Progenitor cell of endocrine pancreas (in vitro differentiated cells): ENCODE data around the gene RAP1GAP2. TPM values are rescaled to one million over a fixed set of nuclear protein-coding genes. Genes with fewer than 3 reads are reported as not detected.

Experiments used
- DNase-seq: peaks from one replicate; pipeline ENCODE4 v3.0.0; 2021; ENCODE audit warnings: low spot score; ENCODE audit not compliant: unreplicated experiment
- H3K27ac Mint-ChIP-seq: 2 replicates; pipeline ENCODE4 v1.8.0; 2021; ENCODE audit warnings: mild to moderate bottlenecking, moderate library complexity, mixed read lengths
- H3K27me3 Mint-ChIP-seq: 2 replicates; pipeline ENCODE4 v1.8.0; 2021; ENCODE audit warnings: mixed read lengths
- H3K36me3 Mint-ChIP-seq: 2 replicates; pipeline ENCODE4 v1.8.0; 2022; ENCODE audit warnings: mixed read lengths; ENCODE audit not compliant: insufficient read depth
- H3K4me1 Mint-ChIP-seq: 2 replicates; pipeline ENCODE4 v1.8.0; 2021; ENCODE audit warnings: low read depth, mixed read lengths
- H3K4me3 Mint-ChIP-seq: 2 replicates; pipeline ENCODE4 v1.8.0; 2021; ENCODE audit warnings: low read depth, mild to moderate bottlenecking, moderate library complexity, mixed read lengths
- H3K9me3 Mint-ChIP-seq: 2 replicates; pipeline ENCODE4 v1.8.0; 2021; ENCODE audit warnings: low read depth, mixed read lengths
- CTCF ChIP-seq: fragments of 200-600 bp; sonication (generic); IDR thresholded peaks from one replicate; pipeline ENCODE4 v1.5.0; 2021; ENCODE audit warnings: antibody characterized with exemption, mild to moderate bottlenecking; ENCODE audit not compliant: unreplicated experiment
- total RNA-seq: library from RNA; stranded (reverse); gene quantifications from 2 replicates; pipeline ENCODE4 v1.2.1, GENCODE V29; 2021

RAP1GAP2 gene
- total RNA-seq, 1 donor from 2014 or later = 116 TPM

- Mint-ChIP-seq H3K4me3 (peak overlapping the region; percentile 29), H3K4me1 (peaks cover 45% of the 10 kb centered on the region), H3K36me3 (peaks cover 20% of the 10 kb centered on the region), H3K27me3 (no peaks in the 10 kb centered on the region), H3K9me3 (peaks cover 7% of the 10 kb centered on the region), H3K27ac (peak overlapping the region; percentile 90)
- no peak for DNase-seq
- no peak for TF ChIP-seq CTCF
Observed at GRCh38 chr17:2894782-2895181, 98.5 kb downstream of the RAP1GAP2 start.

DNA sequence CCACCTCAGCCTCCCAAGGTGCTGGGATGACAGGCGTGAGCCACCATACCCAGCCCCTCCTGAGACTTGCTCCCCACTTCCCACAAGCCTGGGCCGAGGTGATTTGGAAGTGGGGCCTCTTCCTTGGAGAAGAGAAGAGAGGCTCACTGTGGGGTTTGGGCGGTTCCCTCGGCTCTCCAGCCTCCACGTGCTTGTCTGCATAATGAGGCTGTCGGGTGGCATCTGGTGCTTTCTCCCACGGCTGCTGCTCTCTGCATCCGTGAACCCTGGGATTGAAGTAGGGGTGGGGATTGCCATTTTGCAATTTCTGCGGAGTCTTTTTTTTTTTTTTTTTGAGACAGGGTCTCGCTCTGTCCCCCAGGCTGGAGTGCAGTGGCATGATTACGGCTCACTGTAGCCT lies 101.4 kb downstream of the RAP1GAP2 start:
- H3K4me3 Mint-ChIP-seq = no peak overlapping the region
- DNase-seq = no peak
- peaks cover 17% of the 10 kb centered on the region for H3K36me3 Mint-ChIP-seq
- H3K4me1 Mint-ChIP-seq = peaks cover 48% of the 10 kb centered on the region
- no peaks in the 10 kb centered on the region for H3K27me3 Mint-ChIP-seq
- peaks cover 7% of the 10 kb centered on the region for H3K9me3 Mint-ChIP-seq
- peak overlapping the region; percentile 98 for H3K27ac Mint-ChIP-seq
- no peak for TF ChIP-seq CTCF

DNA sequence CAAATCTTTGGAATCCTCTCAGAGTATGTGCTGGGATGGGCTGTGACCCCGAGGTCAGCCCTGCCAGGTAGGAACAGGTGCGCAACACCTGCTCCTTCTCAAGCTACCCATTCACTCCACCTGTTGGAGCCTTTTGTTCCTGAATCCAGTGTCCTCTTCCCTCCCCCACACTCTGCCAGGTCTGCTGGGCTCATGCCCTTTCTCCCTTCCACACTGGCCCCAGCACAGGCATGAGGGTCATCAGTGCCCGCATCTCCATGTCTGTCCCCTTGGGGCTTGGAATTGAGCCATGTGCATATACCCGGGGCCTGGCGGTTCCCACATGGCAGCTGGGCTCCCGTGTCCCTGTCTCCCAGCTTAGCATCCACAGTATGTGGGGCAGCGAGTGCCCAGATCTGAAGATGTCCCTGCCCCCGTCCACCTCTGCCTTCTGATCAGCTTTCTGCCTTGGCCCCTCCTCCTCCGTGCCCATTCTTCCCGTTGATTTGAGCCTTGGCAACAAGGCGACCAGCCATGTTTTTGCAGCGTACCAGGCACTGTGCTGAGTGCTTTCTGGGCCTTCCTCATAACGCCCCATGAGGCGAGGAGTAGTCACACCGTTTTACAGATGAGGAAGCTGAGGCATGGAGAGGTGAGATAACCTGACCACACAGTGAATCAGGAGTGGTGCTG lies 102.2 kb downstream of the RAP1GAP2 start:
- Mint-ChIP-seq H3K4me3 (peak overlapping the region; percentile 16), H3K9me3 (peaks cover 7% of the 10 kb centered on the region), H3K36me3 (peaks cover 17% of the 10 kb centered on the region), H3K4me1 (peaks cover 51% of the 10 kb centered on the region), H3K27ac (peak overlapping the region; percentile 98), H3K27me3 (no peaks in the 10 kb centered on the region)
- no peak for DNase-seq
- TF ChIP-seq CTCF = no peak

DNA sequence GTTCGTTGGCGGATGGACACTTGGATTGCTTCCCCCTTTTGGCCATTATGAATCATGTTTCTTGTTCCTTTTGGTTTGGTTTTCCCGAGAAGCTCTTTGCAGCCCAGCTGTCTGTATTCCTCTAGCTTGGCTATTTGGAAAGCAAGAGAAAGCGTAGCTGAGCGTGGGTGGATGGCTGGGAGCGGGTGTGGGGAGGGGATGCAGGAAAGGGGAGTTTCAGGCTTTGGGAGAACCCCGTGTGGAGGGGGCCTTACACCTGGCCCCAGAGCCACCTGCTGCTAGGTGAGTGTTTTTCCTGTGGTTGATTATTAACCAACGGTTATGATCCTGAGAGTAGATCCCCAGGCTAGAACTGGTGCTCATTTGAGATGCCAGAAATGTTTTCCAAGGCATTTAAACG lies 103.7 kb downstream of the RAP1GAP2 start:
- peaks cover 12% of the 10 kb centered on the region for H3K36me3 Mint-ChIP-seq
- H3K4me3 Mint-ChIP-seq = peak overlapping the region; percentile 44
- H3K27me3 Mint-ChIP-seq = no peaks in the 10 kb centered on the region
- H3K9me3 Mint-ChIP-seq = peaks cover 7% of the 10 kb centered on the region
- TF ChIP-seq CTCF = peak; percentile 8
- peak overlapping the region; percentile 97 for H3K27ac Mint-ChIP-seq
- peak; percentile 23 for DNase-seq
- H3K4me1 Mint-ChIP-seq = peaks cover 54% of the 10 kb centered on the region

DNA sequence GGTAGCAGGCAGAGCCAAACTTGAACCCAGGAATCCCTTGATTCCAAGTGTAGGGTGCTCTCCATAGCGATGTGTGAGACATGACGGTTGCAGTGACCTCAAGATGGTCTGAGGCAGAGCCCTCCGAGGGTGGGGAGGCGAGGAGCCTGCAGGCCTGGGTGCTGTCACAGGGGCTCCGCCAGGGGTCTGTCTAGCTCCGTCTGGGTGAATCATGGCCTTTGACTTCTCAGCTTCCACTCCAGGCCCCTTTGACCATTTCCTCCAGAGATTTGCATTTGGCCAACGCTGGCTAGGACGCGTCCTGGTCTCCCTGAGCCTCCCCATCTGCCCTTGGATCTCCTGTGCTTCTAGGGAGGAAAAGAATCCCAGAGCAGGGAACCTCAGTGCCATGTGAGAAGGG lies 104.6 kb downstream of the RAP1GAP2 start:
- Mint-ChIP-seq H3K36me3 (peaks cover 13% of the 10 kb centered on the region), H3K27ac (peak overlapping the region; percentile 35), H3K4me1 (peaks cover 52% of the 10 kb centered on the region), H3K9me3 (peaks cover 7% of the 10 kb centered on the region), H3K27me3 (no peaks in the 10 kb centered on the region), H3K4me3 (no peak overlapping the region)
- no peak for DNase-seq
- no peak for TF ChIP-seq CTCF
